Esophagus muscularis mucosa (tissue), 4 donors: ENCODE data around the gene PPA1.

ENCODE experiments used
- EP300 ChIP-seq: sonication (generic); formaldehyde crosslinking; IDR thresholded peaks from one replicate; pipeline ENCODE4 v1.6.1; 2017; ENCODE audit warnings: antibody characterized with exemption
- POLR2A ChIP-seq: fragments of 450-650 bp; IDR thresholded peaks from one replicate; pipeline ENCODE4 v1.6.1; 2017; ENCODE audit warnings: antibody characterized with exemption, moderate library complexity, mild to moderate bottlenecking, low read depth
- TF ChIP-seq, protein P1 (sequence below), 3 experiments: fragments of 200-600 bp in 2 of 3; fragments of 450-650 bp in 1 of 3; sonication (generic) in 2 of 3; IDR thresholded peaks; one replicate each; pipeline ENCODE4 v1.5.1; 2017 to 2019; ENCODE audit warnings: antibody characterized with exemption in 3 of 3, mild to moderate bottlenecking in 2 of 3, moderate library complexity in 1 of 3

DNA sequence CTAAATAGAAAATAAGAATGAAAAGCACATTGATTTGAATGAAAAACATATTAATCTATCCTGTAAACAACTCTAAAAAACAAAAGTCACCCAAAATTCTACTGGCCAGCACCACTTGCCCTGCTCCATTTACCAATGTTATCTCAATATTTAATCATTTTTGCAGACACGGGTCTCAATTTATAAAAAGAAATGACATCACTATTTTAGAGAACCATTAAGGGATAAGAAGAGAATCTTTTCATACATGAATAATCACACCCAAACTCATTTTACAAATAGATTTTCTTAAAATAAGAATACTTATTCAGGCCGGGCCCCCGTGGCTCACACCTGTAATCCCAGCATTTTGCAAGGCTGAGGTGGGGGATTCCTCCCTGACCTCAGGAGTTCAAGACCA, 66.8 kb downstream of the PPA1 start:
- TF ChIP-seq, protein P1, sequence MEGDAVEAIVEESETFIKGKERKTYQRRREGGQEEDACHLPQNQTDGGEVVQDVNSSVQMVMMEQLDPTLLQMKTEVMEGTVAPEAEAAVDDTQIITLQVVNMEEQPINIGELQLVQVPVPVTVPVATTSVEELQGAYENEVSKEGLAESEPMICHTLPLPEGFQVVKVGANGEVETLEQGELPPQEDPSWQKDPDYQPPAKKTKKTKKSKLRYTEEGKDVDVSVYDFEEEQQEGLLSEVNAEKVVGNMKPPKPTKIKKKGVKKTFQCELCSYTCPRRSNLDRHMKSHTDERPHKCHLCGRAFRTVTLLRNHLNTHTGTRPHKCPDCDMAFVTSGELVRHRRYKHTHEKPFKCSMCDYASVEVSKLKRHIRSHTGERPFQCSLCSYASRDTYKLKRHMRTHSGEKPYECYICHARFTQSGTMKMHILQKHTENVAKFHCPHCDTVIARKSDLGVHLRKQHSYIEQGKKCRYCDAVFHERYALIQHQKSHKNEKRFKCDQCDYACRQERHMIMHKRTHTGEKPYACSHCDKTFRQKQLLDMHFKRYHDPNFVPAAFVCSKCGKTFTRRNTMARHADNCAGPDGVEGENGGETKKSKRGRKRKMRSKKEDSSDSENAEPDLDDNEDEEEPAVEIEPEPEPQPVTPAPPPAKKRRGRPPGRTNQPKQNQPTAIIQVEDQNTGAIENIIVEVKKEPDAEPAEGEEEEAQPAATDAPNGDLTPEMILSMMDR (IDR thresholded peaks at IDR 0.05), result no peak
- TF ChIP-seq EP300 (no peak), POLR2A (no peak)
